Measurements from ENCODE around the gene OR2B2.

DNA sequence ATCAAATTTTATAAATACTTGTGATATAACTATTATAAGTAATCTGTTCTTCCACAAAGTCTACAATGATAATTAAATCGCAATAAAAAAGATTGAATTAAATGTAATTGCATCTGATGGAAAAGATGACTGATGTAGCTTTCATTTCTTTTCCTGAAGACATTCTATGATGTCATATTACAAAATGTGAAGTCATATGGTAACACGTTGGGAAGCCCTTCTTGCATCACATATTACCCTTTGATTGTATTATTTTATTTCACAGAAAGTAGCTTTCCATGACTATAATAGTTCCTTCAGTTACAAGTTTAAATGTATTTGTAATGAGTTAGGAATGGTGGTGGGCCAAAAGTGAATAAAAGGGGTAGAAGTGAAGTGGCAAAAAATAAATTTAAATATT is 19.0 kb upstream of the OR2B2 start:
- TF ChIP-seq, protein P1, sequence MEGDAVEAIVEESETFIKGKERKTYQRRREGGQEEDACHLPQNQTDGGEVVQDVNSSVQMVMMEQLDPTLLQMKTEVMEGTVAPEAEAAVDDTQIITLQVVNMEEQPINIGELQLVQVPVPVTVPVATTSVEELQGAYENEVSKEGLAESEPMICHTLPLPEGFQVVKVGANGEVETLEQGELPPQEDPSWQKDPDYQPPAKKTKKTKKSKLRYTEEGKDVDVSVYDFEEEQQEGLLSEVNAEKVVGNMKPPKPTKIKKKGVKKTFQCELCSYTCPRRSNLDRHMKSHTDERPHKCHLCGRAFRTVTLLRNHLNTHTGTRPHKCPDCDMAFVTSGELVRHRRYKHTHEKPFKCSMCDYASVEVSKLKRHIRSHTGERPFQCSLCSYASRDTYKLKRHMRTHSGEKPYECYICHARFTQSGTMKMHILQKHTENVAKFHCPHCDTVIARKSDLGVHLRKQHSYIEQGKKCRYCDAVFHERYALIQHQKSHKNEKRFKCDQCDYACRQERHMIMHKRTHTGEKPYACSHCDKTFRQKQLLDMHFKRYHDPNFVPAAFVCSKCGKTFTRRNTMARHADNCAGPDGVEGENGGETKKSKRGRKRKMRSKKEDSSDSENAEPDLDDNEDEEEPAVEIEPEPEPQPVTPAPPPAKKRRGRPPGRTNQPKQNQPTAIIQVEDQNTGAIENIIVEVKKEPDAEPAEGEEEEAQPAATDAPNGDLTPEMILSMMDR (conservative IDR thresholded peaks at IDR 0.05; ENCODE audit: low read depth, low read length) = no peak
- no peak for TF ChIP-seq EZH2 (IDR thresholded peaks at IDR 0.05; ENCODE audit: borderline replicate concordance, low read depth, low read length, poor library complexity, severe bottlenecking)
